PC-3 (cell line): ENCODE measurements around the gene EMSY. TPM values are rescaled to one million over a fixed set of nuclear protein-coding genes. Genes with fewer than 3 reads are reported as not detected.

Experiments
- ATAC-seq: fragments of 200-7000 bp; cut with Tn5 transposase; 2 replicates; pipeline ENCODE4 v1.9.1; 2020; ENCODE audit warnings: mild to moderate bottlenecking, moderate library complexity
- BruUV-seq: library from RNA; stranded (reverse); fragments of 400-500 nt; replicated peaks from 2 replicates; lab custom pipeline; 2021; lab: Mats Ljungman, UMichigan
- CTCF ChIA-PET: fragments of 300-600 bp; sonication (Branson Sonifier 250); formaldehyde crosslinking; loops from one replicate; lab custom pipeline; 2022; ENCODE audit warnings: antibody characterized with exemption; lab: Charles Lee
- POLR2A ChIA-PET: fragments of 300-600 bp; sonication (Branson Sonifier 250); formaldehyde crosslinking; loops from one replicate; lab custom pipeline; 2022; ENCODE audit warnings: antibody characterized with exemption; ENCODE audit not compliant: unreplicated experiment; lab: Charles Lee
- DNase-seq: peaks from one replicate; pipeline ENCODE4 v3.0.0-alpha.2; 2015
- H2AFZ ChIP-seq: fragments of 300-600 bp; sonication (generic); 2 replicates; pipeline ENCODE4 v1.6.0; 2016; ENCODE audit warnings: antibody characterized with exemption, low read length
- H3F3A ChIP-seq: fragments of 300-600 bp; sonication (generic); one replicate; pipeline ENCODE4 v1.6.0; 2017; ENCODE audit warnings: antibody characterized with exemption, low read length, control low read depth, mild to moderate bottlenecking; ENCODE audit not compliant: unreplicated experiment
- H3K27ac ChIP-seq: fragments of 300-600 bp; sonication (generic); 2 replicates; pipeline ENCODE4 v1.5.1; 2016; ENCODE audit warnings: mild to moderate bottlenecking, low read length
- H3K27me3 ChIP-seq: fragments of 300-600 bp; sonication (generic); 2 replicates; pipeline ENCODE4 v1.6.1; 2016; ENCODE audit warnings: low read length, mixed read lengths
- H3K36me3 ChIP-seq: fragments of 300-600 bp; sonication (generic); 2 replicates; pipeline ENCODE4 v1.6.1; 2016; ENCODE audit warnings: low read depth, mixed run types, low read length, mixed read lengths
- H3K4me1 ChIP-seq: fragments of 300-600 bp; sonication (generic); 2 replicates; pipeline ENCODE4 v1.5.1; 2016; ENCODE audit warnings: low read length; ENCODE audit not compliant: insufficient read depth
- H3K4me2 ChIP-seq: fragments of 300-600 bp; sonication (generic); 2 replicates; pipeline ENCODE4 v1.6.0; 2016; ENCODE audit warnings: low read length
- H3K4me3 ChIP-seq: fragments of 300-600 bp; sonication (generic); 2 replicates; pipeline ENCODE4 v1.5.1; 2016; ENCODE audit warnings: mild to moderate bottlenecking, low read length, mixed read lengths
- H3K79me2 ChIP-seq: fragments of 300-600 bp; sonication (generic); 2 replicates; pipeline ENCODE4 v1.6.1; 2017; ENCODE audit warnings: low read length, mixed read lengths
- H3K9ac ChIP-seq: fragments of 300-600 bp; sonication (generic); 2 replicates; pipeline ENCODE4 v1.6.0; 2016; ENCODE audit warnings: mild to moderate bottlenecking, low read length
- H3K9me2 ChIP-seq: fragments of 300-600 bp; sonication (generic); replicated peaks from 2 replicates; pipeline ENCODE4 v1.6.1; 2016; ENCODE audit warnings: mixed run types, low read length, mixed read lengths
- H3K9me3 ChIP-seq: fragments of 300-600 bp; sonication (generic); 2 replicates; pipeline ENCODE4 v1.6.1; 2016; ENCODE audit warnings: low read length, mixed read lengths
- H4K20me1 ChIP-seq: fragments of 300-600 bp; sonication (generic); 2 replicates; pipeline ENCODE4 v1.6.1; 2016; ENCODE audit warnings: low read length, mixed read lengths
- CTCF ChIP-seq: fragments of 300-600 bp; sonication (generic); conservative IDR thresholded peaks from 2 replicates; pipeline ENCODE4 v1.5.1; 2017; ENCODE audit warnings: antibody characterized with exemption, low read depth, mild to moderate bottlenecking, low read length
- EZH2 ChIP-seq: fragments of 300-600 bp; sonication (generic); IDR thresholded peaks from one replicate; pipeline ENCODE4 v1.6.1; 2017; ENCODE audit warnings: antibody characterized with exemption, mild to moderate bottlenecking, low read length; ENCODE audit not compliant: unreplicated experiment
- EZH2phosphoT487 ChIP-seq: fragments of 300-600 bp; sonication (generic); IDR thresholded peaks from 2 replicates; pipeline ENCODE4 v1.6.1; 2018; ENCODE audit warnings: mild to moderate bottlenecking, antibody characterized with exemption, low read length, borderline replicate concordance
- intact Hi-C: fragments of 100-400 bp; cut with micrococcal nuclease; formaldehyde crosslinking; loops from 2 replicates; pipeline ENCODE4 v1.9.0; 2023
- total RNA-seq: library from RNA; depleted of rRNA; stranded (reverse); fragments of >200 nt; gene quantifications from 2 replicates; pipeline ENCODE4 v1.2.3, GENCODE V29; 2014

Gene EMSY
- total RNA-seq, 1 experiment from 2014 or later: 51.1 TPM

GRCh38 chr11:76557466-76557865 lies 112.6 kb downstream of the EMSY start:
- TF ChIP-seq EZH2 (no peak), CTCF (no peak), EZH2phosphoT487 (no peak)
- intact Hi-C loops: no loop called here
- Histone ChIP-seq H3K9ac (no peak overlapping the region), H3K27ac (no peak overlapping the region), H2AFZ (no peak overlapping the region), H3K4me1 (peaks cover 14% of the 10 kb centered on the region), H3K9me3 (no peaks in the 10 kb centered on the region), H3F3A (no peaks in the 10 kb centered on the region), H3K9me2 (no peaks in the 10 kb centered on the region), H4K20me1 (no peaks in the 10 kb centered on the region), H3K36me3 (peaks cover 4% of the 10 kb centered on the region; the same call in 1 of the 2 replicates), H3K27me3 (no peaks in the 10 kb centered on the region), H3K79me2 (no peaks in the 10 kb centered on the region), H3K4me2 (no peak overlapping the region), H3K4me3 (no peak overlapping the region)
- BruUV-seq: no TSS peak
- DNase-seq (no peak), ATAC-seq (no peak)
- ChIA-PET CTCF (interaction anchor here (0.7 kb wide), 1 partner anchor 164 kb away, joined by 3 read pairs; no protein-coding TSS in a partner anchor), POLR2A (no interaction called here)

GRCh38 chr11:76558473-76558872 lies 113.7 kb downstream of the EMSY start:
- no peak for TF ChIP-seq EZH2
- TF ChIP-seq CTCF: no peak
- TF ChIP-seq EZH2phosphoT487: no peak
- no peaks in the 10 kb centered on the region for H3K36me3 ChIP-seq
- H3K4me2 ChIP-seq: no peak overlapping the region
- ChIA-PET CTCF (no interaction called here), POLR2A (no interaction called here)
- intact Hi-C loops: no loop called here
- no peaks in the 10 kb centered on the region for H3F3A ChIP-seq
- H4K20me1 ChIP-seq: no peaks in the 10 kb centered on the region
- no peak overlapping the region for H3K9ac ChIP-seq
- no TSS peak for BruUV-seq
- H3K27ac ChIP-seq: no peak overlapping the region
- no peaks in the 10 kb centered on the region for H3K9me3 ChIP-seq
- no peak overlapping the region for H3K4me3 ChIP-seq
- H3K27me3 ChIP-seq: no peaks in the 10 kb centered on the region
- DNase-seq (no peak), ATAC-seq (no peak)
- H3K9me2 ChIP-seq: no peaks in the 10 kb centered on the region
- H2AFZ ChIP-seq: no peak overlapping the region
- H3K4me1 ChIP-seq: peaks cover 14% of the 10 kb centered on the region
- no peaks in the 10 kb centered on the region for H3K79me2 ChIP-seq

- DNase-seq: no peak
- no peaks in the 10 kb centered on the region for H3K36me3 ChIP-seq
- ATAC-seq: no peak
- intact Hi-C loops: no loop called here
- H3K27ac ChIP-seq: no peak overlapping the region
- no peak overlapping the region for H3K4me2 ChIP-seq
- H3K4me3 ChIP-seq: no peak overlapping the region
- no TSS peak for BruUV-seq
- ChIA-PET CTCF (no interaction called here), POLR2A (no interaction called here)
- peaks cover 14% of the 10 kb centered on the region for H3K4me1 ChIP-seq
- no peaks in the 10 kb centered on the region for H3F3A ChIP-seq
- H3K9ac ChIP-seq: no peak overlapping the region
- no peaks in the 10 kb centered on the region for H4K20me1 ChIP-seq
- H3K27me3 ChIP-seq: no peaks in the 10 kb centered on the region
- no peaks in the 10 kb centered on the region for H3K79me2 ChIP-seq
- TF ChIP-seq EZH2phosphoT487 (no peak), EZH2 (no peak), CTCF (no peak)
- H3K9me2 ChIP-seq: no peaks in the 10 kb centered on the region
- H3K9me3 ChIP-seq: no peaks in the 10 kb centered on the region
- no peak overlapping the region for H2AFZ ChIP-seq
Observed at GRCh38 chr11:76558891-76559290, 114.1 kb downstream of the EMSY start.
